Urinary bladder (tissue), 2 donors: ENCODE measurements around the gene PLXNA1. TPM values are rescaled to one million over a fixed set of nuclear protein-coding genes. Genes with fewer than 3 reads are reported as not detected.

Experiments used
- polyA plus RNA-seq: library from polyadenylated mRNA; stranded (reverse); fragments of 200-250 nt; gene quantifications from one replicate; pipeline ENCODE4 v1.2.3, GENCODE V29; 2013
- total RNA-seq: library from RNA; depleted of rRNA; stranded (reverse); fragments of >200 nt; gene quantifications from one replicate; pipeline ENCODE4 v1.2.3, GENCODE V29; 2014
- donor health status: healthy.

The PLXNA1 gene
- total and polyA plus RNA-seq, 2 donors, result 15.9 to 25.8 TPM

Other genes starting within 250 kb of the PLXNA1 start
- not detected for gene PRR23E, start 210.0 kb downstream of the PLXNA1 start, total RNA-seq
- not detected for gene PRR23E, start 210.0 kb downstream of the PLXNA1 start, polyA plus RNA-seq